HG03095 (cell line): Measurements from ENCODE around the gene CASKIN1.

Experiments used
- ATAC-seq: cut with Tn5 transposase; IDR thresholded peaks from one replicate; pipeline ENCODE4 v1.9.1; 2021; ENCODE audit warnings: moderate library complexity; ENCODE audit not compliant: unreplicated experiment

CASKIN1 gene

DNA sequence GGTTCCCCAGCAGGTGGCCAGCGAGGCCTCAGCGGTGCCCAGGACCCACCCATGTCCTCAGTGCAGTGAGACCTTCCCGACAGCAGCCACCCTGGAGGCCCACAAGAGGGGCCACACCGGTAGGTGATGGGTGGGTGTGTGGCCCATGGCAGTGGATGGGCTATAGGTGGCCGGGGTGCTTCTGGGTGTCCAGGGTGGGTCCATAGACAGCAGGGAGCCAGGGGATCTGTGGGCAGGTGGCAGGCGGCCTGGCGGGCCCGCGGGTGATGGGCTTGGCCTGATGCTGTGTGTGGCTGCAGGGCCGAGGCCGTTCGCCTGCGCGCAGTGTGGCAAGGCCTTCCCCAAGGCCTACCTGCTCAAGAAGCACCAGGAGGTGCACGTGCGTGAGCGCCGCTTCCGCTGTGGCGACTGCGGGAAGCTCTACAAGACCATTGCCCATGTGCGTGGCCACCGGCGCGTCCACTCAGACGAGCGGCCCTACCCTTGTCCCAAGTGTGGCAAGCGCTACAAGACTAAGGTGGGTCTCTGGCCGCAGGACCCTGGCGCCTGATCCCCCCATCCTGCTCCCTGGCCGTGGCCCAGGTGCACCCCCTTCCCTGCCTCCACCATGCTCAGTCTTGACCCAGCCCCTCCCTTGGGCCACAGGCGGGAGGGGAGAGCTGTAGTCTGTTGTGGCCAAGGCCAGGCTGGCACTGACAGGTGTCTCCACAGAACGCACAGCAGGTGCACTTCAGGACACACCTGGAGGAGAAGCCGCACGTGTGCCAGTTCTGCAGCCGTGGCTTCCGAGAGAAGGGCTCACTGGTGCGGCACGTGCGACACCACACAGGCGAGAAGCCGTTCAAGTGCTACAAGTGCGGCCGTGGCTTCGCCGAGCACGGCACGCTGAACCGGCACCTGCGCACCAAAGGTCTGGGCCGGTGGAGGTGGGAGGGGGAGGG is 37.7 kb upstream of the CASKIN1 start:
- ATAC-seq: no peak

DNA sequence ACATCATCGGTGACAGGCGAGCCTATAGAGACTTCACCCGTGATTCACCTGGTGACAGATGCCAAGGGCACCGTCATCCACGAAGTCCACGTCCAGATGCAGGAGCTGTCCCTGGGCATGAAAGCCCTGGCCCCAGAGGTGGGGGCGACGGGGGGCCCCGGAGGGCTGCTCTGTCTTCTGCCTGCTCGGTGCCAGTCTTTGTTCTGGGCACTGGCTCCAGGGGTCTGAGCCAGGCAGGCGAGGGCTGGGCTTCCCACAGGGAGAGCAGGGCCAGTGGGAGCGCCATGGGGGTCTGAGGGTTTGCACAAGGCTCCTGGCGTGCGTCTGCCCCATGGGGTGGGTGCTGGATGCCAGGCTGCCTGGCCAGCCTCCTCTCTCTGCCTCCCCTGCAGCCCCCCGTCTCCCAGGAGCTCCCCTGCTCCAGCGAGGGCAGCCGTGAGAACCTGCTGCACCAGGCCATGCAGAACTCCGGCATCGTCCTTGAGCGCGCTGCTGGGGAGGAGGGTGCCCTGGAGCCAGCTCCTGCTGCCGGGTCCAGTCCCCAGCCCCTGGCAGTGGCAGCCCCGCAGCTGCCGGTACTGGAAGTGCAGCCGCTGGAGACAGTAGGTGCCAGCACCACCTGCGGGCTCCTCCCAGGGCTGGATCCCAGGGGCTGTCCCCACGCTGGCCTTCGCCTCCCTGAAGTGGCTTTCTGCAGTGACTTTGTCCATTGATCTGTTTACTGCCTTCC is 36.8 kb upstream of the CASKIN1 start:
- no peak for ATAC-seq

DNA sequence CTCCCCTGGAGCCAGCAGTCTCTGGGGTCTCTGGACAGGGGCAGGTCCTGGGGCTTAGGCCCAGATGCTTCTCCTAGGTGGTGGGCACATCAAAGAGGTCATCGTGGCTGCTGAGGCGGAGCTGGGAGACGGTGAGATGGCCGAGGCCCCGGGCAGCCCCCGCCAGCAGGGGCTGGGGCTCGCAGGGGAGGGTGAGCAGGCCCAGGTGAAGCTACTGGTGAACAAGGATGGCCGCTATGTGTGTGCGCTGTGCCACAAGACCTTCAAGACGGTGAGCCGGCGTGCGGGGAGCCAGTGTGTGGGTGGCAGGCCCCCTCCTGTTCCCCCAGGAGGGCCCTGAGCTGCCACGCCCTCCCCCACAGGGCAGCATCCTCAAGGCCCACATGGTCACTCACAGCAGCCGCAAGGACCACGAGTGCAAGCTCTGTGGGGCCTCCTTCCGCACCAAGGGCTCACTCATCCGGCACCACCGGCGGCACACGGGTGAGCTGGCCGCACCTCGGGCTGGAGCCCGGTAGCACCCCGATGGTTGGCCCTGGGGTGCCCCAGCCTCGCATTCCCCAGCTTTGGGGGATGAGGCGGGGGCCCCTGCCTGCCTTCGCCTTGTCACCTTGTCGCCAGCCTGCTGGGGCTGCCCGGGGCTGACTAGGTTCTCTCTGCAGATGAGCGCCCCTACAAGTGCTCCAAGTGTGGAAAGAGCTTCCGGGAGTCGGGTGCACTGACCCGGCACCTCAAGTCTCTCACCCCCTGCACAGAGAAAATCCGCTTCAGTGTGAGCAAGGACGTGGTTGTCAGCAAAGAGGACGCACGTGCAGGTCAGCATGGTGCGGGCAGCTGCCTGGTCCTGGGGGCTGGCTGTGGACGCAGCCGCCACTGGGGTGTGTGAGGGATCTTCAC is 35.9 kb upstream of the CASKIN1 start:
- ATAC-seq: no peak

DNA sequence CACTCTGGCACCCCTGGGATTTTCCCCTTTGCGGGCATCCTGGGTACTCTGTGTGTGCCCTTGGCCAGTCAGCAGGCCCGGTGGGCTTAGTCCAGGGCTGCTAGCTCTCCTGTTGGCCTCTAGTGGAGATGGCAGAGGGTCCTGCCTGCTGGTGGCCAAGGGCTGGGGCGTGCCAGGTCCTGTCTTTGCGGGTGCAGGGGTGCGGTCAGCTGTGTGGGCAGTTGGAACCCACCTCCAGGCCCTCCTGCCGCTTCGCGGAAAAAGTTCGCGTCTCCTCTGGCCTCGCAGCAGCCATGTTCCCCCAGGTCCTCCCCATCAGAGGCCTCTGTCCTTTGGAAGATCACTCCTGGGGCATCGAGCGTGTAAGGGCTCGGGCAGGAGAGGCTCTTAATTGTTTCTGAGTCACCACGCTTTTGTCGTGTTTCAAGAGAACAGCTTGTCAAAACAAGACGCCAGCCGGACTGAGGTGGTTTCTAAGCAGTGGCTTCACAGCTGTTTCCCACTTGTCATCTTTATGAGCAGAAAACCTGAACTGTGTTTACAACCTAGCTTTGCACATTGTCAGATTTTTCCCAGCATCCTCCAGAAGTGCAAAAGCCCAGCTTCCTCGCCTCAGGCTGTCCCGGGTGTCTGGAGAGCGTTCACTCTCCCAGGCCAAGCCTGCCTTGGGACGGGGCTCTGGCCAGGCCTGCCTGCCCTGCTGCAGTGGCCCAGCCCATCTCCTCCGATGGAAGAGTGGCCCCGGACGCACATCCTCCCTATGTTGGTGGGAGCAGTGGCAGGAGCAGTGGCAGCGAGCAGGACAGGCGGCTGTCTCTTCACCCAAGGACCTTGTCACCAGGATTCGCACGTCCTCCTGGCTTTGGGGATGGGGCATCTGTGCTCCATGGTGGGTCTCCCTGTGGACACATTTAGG is 34.9 kb upstream of the CASKIN1 start:
- no peak for ATAC-seq

DNA sequence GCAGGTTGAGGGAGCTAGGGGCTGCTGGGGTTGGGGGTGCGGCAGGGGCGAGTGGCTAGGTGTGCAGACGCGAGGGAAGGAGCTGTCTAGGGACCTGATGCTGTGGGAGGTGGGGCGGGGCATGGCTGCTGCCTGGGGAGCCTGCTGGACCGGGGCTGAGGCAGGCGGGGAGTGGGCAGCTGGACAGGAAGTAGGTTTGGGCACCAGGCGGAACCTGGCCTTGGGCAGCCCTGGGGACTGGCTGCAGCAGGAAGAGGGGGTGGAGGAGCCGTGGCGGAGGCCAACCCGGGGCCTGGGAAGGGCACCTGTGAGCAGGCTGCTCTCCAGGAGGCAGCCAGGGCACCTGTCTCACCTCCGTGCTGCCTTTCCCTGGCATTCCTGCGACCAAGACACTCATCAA is 34.0 kb upstream of the CASKIN1 start:
- no peak for ATAC-seq

DNA sequence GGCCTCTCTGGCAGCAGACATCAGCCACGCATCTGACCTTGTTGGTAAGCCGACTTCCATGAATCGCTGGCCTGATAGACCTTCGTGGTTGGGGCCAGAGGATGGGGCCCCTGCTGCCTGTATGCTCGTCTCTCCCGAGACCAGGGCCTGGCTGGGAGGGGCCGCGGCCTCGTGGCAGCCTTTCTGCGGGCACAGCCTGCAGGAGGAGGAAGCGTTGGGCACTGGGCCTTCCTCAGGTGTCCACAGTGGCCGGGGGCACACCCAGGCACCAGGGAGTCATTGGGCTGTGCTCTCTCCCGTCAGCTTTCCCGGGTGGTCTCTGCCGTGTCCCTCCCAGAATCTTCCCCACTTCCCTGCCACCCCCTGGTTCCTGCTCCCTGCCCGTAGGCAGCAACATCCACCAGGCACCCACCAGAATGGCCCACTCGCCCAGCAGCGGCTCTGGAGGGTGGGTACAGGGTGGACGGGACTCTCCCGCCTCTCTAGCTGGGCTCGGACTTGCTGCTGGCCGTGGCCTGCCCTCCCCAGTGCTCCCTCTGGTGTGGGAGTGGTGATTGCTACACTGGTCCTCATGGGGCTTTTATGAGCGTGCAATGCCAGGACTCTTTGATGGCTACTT is 33.3 kb upstream of the CASKIN1 start:
- no peak for ATAC-seq

DNA sequence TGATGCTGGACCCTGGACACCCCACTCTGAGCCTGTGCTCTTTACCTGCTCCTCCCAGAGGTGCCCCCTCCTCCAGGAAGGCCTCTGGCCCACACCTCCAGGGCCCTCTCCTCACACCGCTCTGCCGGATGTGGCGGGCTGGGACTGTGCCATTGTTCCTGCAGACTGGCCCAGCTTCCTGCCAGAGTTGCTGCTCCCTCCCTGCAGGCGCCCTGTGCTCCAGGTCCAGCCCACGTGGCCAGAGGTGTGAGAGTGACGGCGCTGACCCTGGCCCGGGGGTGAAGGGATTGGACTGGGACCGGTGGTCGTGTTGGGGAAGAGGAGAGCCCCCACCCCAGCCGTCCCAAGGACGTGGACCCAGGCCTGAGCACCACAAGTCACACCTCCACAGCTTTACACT is 32.7 kb upstream of the CASKIN1 start:
- no peak for ATAC-seq

DNA sequence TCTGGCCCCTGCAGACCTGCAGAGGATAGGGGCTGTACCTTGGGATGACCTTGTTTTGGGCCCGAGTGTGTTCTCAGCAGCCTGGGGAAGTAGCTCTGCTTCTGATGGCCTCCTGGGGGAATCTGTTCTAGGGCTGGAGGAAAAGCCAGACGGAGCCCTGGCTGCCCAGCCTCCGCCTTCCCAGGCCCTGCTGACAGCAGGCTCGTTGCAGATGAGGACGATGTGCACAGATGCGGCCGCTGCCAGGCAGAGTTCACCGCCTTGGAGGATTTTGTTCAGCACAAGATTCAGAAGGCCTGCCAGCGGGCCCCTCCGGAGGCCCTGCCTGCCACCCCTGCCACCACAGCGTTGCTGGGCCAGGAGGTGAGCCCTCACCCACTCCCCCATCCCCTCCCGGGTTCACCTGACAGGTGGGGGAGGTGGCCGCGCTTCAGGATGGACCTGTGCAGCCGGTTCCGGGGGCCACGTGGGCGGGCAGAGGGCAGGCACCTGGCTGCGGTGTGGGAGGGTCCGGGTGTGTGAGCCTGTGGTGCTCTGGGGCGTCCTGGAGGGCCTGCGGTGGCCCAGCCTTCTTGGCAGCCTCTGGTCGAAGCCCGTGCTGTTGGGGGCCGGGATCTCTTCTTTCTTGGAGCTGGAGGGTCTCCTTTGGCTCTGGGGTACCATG is 31.9 kb upstream of the CASKIN1 start:
- no peak for ATAC-seq

DNA sequence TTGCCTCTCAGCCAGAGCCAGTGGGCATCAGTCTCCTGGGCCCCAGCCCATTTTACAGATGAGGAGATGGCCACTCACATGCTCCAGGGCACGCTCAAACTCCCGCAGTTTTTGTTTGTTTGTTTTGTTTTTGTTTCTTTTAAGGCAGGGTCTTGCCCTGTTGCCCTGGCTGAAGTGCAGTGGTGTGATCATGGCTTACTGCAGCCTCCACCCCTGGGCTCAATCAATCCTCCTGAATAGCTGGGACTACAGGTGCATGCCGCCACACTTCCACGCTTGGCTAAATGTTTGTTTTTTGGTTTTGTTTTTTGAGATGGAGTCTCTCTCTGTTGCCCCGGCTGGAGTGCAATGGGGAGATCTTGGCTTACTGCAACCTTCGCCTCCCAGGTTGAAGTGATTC is 30.5 kb upstream of the CASKIN1 start:
- ATAC-seq: no peak

DNA sequence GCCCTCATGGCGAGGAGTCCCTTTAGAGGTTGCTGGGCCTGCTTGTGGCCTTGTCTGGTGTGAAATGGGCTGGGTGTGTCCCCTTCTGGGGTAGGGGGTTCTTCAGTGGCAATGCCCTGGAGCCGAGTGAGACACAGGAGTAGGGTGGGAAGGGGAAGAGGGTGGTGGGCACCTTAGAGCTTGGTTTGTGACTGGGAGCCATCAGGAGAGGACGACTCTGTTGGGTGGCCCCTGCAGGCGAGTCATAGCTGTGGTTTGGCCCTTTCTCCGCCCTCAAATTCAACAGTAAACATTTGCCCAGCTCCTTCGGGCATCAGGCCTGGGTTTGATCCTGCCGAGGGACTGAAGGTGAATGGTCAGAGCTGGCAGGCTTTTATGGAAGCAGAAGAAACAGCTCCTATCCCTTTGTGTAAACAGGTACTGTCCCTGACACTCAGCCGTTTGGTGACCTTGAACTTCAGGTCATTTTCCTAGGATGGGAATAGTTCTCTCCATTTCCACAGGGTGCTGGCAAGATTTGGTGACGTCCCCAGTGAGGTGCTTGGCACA is 29.9 kb upstream of the CASKIN1 start:
- no peak for ATAC-seq

DNA sequence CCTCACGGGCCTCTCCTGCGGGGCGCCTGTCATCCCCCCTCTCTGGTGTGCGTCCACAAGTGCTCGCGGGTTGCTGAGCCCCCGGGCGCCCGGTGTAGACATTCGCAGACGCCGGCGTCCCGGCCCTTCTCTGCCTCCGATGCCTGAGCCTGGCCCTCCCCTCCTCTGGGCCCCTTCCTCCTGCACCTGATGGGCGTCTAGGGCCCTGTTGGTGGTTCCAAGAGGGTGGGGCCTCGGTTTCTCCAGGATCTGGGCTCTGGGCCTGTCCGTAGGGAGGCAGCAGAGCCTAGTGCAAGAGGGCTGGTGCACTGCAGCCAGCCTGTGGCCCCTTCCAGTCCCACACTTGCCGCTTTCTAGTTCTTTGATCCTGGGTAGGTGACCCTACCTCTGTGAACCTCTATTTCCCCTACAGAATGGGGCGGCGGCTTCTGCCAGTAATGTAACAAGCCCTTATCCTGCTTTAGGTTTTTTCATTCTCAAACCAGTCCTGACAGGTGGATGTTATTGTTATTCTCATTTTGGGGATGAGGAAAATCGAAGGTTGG is 27.6 kb upstream of the CASKIN1 start:
- peak; percentile 19 for ATAC-seq

DNA sequence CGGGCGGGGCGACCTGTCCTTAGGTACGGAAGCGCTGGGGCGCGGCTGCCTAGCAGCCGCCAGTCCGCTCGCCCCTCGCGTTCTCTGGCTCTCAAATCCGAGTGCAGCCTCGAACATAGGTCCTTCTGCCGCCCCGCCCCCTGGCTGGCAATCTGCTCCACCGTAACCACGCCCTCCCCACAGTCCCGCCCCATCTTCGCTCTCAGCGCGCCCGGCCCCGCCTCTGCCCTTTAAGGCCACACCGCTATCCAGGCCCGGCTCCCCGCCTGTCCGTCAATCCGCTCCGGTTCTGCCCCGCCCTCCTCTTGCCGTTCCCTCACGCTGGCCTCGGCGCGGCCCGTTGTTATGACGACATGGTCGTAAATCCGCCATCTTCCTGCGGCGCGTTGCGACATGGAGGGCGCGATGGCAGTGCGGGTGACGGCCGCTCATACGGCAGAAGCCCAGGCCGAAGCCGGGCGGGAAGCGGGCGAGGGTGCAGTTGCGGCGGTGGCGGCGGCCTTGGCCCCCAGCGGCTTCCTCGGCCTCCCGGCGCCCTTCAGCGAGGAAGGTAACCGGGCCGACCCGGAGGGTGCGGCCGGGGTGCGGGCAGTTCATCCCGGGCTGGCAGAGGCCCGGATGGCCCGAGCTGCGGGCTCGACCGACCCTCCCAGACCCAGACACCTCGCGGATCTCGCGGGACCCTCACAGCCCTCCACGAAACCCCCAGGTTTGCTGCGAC is 27.0 kb upstream of the CASKIN1 start, which contains the start of gene E4F1:
Gene E4F1, plus strand, starts transcription at position 371 of the 721 bp plus-strand sequence. Its CDS starts 23 bp downstream, at position 394.
- ATAC-seq: peak; percentile 86

DNA sequence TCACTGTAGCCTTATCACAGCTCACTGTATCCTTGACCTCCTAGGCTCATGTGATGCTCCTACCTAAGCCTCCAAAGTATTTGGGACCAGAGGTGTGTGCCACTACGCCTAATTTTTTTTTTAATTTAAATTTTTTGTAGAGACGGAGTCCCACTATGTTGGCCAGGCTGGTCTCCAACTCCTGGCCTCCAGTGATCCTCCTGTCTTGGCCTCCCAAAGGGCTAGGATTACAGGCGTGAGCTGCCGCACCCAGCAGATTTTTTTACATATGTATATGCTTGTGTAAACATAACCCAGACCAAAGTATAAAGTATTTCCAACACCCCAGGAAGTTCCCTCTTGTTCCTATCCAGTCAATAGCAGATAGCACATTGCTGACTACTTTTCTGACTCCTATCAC is 19.9 kb upstream of the CASKIN1 start:
- ATAC-seq: no peak

DNA sequence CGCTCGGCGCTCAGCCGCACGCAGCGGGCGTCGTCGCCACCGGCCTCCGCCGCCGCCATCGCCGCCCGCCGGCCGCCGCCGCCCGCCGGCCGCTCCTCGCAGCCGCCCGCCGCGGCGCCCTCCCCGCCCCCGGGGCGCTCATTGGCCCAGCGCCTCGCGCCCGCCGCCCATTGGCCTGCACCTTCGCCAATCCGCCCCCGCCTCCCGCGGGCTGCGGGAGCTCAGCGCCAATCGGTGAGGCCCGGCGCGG is 18.2 kb upstream of the CASKIN1 start, which contains the start of gene PGP:
Gene PGP, minus strand, starts transcription at position 122 of the 250 bp plus-strand sequence. Its CDS starts 63 bp downstream, at position 59.
- peak; percentile 78 for ATAC-seq

DNA sequence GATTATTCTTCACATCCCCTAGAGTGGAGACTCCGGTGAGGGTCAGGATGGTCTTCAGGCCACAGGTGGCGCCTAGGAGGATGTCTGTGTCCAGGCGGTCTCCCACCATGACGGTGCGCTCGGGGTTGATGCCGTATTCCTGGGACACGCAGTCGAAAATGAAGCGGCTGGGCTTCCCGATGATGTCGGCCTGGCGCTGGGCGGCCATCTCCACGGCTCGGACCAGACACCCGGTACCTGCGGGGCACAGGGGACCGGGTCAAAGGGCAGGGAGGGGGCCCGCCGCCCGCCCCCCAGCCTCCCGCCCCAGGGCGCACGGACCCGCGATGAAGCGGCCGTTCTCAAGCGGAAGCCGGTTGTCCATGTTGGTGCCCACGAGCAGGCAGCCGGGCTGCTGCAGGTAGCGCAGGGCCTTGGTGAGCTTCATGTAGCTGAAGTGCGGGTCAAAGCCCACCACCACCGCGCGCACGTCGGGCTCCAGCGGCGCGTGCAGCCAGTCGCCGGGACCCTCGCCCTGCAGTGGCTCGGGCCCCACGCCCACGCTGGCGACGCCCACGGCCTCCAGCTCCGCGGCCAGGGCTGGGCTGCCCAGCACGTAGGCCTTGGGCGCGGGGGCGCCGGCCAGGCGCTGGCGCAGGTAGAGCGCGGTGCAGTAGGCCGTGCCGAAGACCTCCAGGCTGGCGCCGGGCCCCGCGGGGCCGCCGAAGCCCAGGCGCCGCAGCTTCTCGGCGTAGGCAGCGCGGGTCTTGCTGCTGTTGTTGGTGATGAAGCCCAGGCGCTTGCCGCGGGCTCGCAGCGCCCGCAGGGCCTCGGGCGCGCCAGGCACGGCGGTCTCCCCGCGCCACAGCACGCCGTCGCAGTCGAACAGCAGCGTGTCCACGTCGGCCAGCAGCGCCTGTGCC is 17.7 kb upstream of the CASKIN1 start:
- ATAC-seq: no peak

DNA sequence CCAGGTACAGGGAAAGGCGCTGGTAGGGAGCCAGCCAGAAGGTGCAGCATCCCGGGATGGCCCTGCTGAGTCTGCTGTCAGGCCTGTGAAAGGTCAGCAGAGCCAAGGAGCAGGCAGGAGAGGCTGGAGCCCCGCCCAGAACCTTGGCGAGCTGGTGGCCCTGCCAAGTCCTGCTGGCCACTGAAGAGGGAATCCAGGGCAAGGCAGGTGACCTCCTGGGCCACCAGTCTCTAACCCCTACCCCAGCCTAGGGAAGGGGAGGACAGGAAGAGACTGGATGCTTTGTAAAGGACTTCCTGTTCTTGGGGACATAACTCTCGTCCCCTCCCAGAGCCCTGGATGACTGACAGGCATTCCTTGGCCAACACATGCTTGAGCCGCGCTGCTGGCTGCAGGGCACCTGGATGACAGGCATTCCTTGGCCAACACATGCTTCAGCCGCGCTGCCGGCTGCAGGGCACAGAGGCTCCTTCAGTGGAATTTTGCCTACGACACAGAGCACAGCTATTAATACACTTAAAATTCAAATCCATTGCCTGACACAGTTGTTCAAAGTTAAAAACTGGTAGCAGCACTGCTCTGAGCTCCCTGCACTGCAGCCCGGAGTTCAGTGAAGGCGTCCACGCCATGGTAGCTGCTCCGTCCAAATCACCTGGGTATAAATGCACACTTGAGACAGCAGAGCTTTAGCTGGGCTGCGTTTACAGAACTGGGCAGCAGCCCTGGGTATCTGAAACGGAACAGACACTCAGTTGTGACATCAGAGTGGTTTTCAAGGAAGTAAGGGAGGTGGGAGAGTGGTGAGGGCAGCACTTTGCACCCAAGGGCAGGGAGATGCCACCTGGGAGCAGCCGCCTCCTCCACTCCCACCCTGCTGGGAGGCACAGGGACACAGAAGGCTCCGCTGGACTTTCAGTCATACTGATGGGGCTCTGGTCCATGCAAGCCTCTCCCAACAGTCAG is 16.2 kb upstream of the CASKIN1 start:
- no peak for ATAC-seq
